GM19395 (cell line): Measurements from ENCODE around the gene SLC35B2.

Source experiments
- ATAC-seq: cut with Tn5 transposase; IDR thresholded peaks from one replicate; pipeline ENCODE4 v1.9.1; 2021; ENCODE audit warnings: mild to moderate bottlenecking, moderate library complexity; ENCODE audit not compliant: unreplicated experiment

The SLC35B2 gene

GRCh38 chr6:44255105-44255808 lies 2.1 kb downstream of the SLC35B2 start:
- no peak for ATAC-seq

DNA sequence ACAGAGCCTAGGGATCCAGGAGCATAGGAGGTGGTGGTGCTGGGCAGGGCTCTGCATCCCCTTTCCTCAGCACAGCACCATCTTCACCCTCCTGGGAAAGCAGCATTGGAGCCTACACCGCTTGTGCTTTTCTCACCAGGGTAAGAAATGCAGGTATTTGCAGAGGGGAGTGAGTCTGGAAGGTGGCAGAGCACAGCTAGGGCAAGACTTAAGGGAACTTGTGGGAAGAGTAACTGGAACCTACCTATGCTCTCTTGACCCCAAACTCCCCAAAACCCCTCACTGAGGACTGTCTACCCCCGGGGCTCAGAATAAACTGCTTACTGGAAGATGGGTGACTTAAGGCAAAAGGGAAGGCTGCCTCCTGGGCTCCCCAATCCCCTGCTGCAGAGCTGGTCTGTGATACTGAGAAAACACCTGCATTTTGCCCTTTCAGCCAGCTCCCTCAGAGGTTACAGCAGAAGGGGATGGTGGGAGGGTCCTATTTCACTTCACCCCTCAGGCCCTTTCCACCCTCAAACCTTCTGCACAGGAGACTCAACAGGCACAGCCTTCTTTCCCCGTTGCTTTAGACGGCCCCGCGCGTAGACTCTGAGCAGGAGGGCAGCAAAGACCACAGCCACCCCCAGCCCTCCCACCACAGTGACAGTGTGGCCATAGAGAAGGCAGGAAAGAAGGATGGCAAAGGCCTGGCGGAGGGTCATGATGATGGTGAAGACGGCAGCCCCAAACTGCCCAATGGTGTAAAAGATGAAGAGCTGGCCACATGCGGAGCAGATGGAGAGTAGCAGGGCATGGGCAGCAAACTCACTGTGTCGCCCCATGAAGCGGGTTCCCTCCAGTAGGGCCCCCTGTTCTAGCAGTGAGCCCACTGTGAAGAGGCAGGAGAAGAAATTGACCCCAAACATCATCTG lies 2.9 kb downstream of the SLC35B2 start:
- ATAC-seq, result no peak

GRCh38 chr6:44253307-44254101 lies 3.8 kb downstream of the SLC35B2 start:
- no peak for ATAC-seq

DNA sequence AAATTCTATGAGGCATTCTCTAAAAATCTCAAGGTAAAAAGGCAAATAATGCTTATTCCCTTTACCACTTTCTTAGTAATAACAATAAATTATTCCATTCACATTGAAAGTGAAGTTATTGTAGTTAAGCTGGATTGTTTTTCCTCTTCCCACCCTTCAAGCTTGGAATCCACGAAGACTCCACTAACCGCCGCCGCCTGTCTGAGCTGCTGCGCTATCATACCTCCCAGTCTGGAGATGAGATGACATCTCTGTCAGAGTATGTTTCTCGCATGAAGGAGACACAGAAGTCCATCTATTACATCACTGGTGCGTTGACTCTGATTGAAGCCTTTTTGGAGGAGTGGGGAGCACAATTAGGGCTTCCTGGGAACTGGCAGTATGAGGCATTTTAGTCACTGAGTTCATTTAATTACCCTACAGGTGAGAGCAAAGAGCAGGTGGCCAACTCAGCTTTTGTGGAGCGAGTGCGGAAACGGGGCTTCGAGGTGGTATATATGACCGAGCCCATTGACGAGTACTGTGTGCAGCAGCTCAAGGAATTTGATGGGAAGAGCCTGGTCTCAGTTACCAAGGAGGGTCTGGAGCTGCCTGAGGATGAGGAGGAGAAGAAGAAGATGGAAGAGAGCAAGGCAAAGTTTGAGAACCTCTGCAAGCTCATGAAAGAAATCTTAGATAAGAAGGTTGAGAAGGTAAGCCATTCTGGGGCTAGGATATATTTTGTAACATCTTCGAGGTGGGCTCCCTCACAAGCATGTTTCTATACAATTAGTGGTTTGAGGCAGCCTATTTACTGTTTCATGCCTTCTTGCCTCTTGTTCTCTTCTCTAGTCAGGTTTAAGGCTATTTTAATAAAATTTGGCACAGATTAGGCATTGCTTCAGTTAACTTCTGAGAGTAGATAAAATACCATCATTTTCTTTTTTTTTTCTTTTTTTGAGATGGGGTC lies 5.5 kb downstream of the SLC35B2 start:
- ATAC-seq, result no peak

GRCh38 chr6:44250718-44251123 lies 6.6 kb downstream of the SLC35B2 start:
- ATAC-seq, result no peak

DNA sequence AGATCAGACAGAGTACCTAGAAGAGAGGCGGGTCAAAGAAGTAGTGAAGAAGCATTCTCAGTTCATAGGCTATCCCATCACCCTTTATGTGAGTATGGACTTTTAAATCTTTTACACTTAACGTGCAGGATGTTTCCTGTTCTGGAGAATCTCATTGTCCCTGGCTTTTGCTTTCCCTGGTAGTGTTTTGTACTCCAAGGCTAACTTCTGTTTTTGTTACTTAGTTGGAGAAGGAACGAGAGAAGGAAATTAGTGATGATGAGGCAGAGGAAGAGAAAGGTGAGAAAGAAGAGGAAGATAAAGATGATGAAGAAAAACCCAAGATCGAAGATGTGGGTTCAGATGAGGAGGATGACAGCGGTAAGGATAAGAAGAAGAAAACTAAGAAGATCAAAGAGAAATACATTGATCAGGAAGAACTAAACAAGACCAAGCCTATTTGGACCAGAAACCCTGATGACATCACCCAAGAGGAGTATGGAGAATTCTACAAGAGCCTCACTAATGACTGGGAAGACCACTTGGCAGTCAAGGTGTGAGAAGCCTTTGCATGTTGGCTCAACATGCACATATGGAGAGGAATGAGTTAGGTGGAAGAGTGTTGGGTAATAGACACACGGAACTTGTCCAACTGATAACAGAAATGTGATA lies 7.1 kb downstream of the SLC35B2 start:
- ATAC-seq, result no peak

DNA sequence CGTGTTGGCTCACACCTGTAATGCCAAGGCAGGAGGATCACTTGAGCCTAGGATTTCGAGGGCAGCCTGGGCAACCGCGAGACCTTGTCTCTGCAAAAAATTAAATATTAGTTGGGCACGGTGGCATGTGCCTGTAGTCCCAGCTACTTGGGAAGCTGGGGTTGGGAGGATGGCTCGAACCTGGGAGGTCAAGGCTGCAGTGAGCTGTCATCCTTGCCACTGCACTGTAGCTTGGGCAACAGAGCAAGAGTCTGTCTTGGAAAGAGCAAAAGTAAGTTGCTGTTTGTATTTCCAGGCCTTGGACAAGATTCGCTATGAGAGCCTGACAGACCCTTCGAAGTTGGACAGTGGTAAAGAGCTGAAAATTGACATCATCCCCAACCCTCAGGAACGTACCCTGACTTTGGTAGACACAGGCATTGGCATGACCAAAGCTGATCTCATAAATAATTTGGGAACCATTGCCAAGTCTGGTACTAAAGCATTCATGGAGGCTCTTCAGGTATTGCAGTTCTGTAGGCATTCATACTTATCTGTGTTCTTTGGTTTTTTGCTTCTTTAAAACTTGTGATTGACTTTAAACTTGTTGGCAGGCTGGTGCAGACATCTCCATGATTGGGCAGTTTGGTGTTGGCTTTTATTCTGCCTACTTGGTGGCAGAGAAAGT lies 8.1 kb downstream of the SLC35B2 start:
- no peak for ATAC-seq

GRCh38 chr6:44248579-44248978 lies 8.7 kb downstream of the SLC35B2 start:
- no peak for ATAC-seq

DNA sequence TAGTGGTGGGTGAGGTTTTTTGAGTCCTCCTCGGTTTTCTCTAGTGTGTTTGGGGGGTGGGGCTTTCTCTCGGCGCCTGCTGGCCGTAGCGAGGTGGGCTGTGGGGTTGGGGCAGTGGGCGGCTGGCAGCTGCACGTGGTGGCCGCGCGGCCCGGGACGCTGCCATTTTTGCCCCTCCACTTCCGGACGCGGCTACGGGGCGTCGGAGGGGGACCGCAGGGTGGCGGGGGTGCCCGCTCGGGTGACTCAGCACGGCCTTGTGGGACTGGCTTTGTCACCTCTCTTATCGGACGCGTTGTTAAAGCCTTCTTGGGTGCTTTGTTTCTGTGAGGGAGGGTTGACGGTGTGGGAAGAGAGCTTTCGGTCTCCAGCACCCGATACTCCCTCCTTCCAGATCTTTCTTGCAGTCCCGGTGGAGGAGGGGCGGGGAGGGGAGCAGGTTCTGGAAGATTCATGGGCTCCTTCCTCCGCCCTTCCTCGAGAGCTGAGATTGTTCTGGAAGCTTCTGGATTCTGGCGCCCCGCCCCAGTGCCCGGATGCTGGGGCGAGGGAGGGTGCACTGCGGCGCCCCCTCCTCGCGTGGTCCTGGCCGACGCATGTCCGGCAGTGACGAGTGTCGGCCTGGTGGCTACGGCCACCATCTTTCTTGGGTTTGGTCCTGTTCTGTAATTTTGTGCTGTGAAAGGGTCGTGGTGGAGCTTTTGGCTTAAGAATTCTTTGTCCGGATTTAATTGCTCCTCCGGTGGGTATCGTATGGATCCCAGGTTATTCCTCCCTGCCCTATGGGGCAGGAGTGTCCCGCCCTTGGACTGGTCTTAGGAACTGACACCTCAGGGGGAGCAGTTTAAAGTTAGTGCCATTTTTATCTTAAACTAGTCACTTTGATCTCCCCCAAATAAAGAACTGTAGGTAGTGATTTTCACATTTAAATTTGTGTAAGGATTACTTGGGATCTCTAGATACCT lies 9.7 kb downstream of the SLC35B2 start:
- ATAC-seq, result peak; percentile 36

DNA sequence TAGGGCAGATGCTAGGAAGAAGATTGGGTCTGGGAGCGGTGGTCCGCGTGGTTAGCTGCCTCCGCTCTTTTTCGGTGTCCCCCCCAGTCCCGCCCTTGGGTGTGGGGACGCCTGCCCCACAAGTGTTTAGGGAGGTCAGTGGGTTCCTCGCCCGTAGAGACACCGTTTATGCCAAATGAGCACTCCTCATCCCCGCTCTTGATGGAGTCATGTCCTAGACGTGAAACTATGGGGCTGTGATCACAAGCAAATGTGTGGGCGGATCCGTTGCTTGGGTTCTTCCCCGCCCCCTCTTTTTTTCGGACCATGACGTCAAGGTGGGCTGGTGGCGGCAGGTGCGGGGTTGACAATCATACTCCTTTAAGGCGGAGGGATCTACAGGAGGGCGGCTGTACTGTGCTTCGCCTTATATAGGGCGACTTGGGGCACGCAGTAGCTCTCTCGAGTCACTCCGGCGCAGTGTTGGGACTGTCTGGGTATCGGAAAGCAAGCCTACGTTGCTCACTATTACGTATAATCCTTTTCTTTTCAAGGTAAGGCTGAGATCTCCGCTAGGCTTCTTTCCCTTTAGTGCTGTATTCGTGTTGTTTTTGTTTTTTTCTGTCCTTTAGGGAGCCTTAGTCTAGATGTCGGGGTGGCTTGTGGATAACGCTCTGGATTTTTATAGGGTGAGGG lies 10.5 kb downstream of the SLC35B2 start, which contains the start of gene HSP90AB1:
TSS of gene HSP90AB1 (plus strand) at position 439 of the 675 bp plus-strand sequence. CDS start 1,529 bp downstream, outside the sequence.
- peak; percentile 66 for ATAC-seq

- ATAC-seq, result peak; percentile 50
These were observed 11.2 kb downstream of the SLC35B2 start for GRCh38 chr6:44245912-44246662.

DNA sequence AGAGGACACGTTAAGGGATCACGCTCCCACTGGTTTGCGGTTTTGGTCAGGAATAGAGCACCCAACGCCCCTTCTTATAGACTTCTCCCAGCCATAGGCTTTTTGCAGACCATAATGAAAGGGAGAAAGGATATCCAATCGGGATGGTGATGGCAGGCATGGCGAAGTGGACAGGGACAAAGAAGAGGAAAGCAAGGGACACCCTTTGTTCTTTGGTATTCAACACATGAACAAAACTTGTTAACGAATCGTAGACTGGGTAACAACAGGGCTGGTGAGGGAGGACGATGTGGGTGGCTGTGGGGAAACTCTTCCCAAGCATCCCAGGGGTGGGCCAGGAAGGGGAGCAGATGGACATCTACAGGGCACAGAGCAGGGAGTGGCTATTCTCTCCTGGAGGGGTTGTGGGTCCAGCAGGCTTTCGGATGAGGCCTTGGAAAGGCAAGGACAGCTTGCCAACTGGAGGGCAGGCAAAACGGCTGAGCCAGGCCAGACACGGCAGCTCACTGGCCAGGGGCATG lies 11.9 kb downstream of the SLC35B2 start:
- ATAC-seq, result no peak

- ATAC-seq, result no peak
These were observed 14.0 kb downstream of the SLC35B2 start for GRCh38 chr6:44243345-44243744.

GRCh38 chr6:44238687-44239350 lies 18.5 kb downstream of the SLC35B2 start:
- ATAC-seq, result no peak

DNA sequence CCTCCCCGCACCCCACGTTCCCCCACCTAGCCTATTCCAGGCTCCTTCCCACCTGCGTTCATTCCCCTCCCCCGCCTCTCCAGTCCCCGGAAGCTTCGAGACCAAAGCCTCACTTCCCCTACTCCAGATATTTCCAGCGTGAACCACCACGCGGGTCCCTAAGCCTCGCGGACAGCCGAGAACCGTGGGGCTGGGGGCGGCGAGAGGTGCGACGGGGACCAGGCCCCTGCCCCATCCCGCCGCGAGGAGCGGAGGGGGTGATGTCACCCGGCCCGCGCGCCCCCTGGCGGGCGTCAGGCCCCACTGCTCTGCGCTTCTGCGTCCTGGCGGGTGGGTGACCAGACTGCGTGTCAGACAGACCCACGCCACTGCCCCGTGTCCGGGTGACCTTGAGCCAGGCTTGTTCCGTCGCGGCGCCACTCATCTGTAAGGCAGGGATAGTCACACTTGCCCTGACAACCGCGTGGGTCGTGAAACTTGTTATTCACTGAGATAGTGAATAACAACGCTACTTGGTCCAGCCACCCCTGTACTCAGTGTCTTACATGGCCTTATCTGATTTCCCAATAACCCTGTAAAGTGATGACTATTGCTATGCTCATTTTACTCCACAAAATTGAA lies 19.4 kb downstream of the SLC35B2 start:
- ATAC-seq, result peak; percentile 85
